Measurements from ENCODE around the gene SLC7A1. TPM values are rescaled to one million over a fixed set of nuclear protein-coding genes. Genes with fewer than 3 reads are reported as not detected.

The SLC7A1 gene
- total and polyA plus RNA-seq, 4 donors, result 6.6 to 53.8 (median 10.5) TPM

DNA sequence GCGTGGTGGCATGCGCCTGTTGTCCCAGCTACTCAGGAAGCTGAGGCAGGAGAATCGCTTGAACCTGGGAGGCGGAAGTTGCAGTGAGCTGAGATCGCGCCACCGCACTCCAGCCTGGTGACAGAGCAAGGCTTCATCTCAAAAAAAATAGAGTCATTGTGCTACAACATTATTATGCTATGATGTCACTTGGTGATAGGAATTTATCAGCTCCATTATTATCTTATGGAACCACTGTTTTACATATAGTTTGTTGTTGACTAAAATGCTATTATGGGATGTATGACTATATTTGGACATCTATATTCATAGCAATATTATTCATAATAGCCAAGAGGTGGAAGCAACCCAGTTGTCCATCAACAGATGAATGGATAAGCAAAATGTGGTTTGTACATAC is 26.4 kb upstream of the SLC7A1 start:
- Histone ChIP-seq H3K9ac (ENCODE audit: insufficient read depth in 1 of 2, low read length in 2 of 2) (no peak overlapping the region), H3K9me3 (ENCODE audit: control insufficient read depth in 4 of 4, insufficient read depth in 3 of 4, low read length in 3 of 4) (no peaks in the 10 kb centered on the region), H3K4me1 (ENCODE audit: control insufficient read depth in 5 of 5, insufficient read depth in 5 of 5, low read length in 5 of 5) (no peaks in the 10 kb centered on the region), H3K36me3 (ENCODE audit: control insufficient read depth in 4 of 4, insufficient read depth in 4 of 4, low read length in 4 of 4) (no peaks in the 10 kb centered on the region), H3K27ac (ENCODE audit: low read depth in 1 of 2, low read length in 1 of 2) (no peak overlapping the region), H3K4me3 (no peak overlapping the region), H3K27me3 (ENCODE audit: control insufficient read depth in 3 of 3, insufficient read depth in 3 of 3, low read length in 2 of 3) (no peaks in the 10 kb centered on the region)
- 96 to 97% methylated on average over 7 of the region's 7 CpGs for WGBS, 2 donors
- TF ChIP-seq, protein P1, sequence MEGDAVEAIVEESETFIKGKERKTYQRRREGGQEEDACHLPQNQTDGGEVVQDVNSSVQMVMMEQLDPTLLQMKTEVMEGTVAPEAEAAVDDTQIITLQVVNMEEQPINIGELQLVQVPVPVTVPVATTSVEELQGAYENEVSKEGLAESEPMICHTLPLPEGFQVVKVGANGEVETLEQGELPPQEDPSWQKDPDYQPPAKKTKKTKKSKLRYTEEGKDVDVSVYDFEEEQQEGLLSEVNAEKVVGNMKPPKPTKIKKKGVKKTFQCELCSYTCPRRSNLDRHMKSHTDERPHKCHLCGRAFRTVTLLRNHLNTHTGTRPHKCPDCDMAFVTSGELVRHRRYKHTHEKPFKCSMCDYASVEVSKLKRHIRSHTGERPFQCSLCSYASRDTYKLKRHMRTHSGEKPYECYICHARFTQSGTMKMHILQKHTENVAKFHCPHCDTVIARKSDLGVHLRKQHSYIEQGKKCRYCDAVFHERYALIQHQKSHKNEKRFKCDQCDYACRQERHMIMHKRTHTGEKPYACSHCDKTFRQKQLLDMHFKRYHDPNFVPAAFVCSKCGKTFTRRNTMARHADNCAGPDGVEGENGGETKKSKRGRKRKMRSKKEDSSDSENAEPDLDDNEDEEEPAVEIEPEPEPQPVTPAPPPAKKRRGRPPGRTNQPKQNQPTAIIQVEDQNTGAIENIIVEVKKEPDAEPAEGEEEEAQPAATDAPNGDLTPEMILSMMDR (IDR thresholded peaks at IDR 0.05; ENCODE audit: control extremely low read depth, extremely low read depth), result no peak
- no peak for ATAC-seq (ENCODE audit: insufficient read depth, low FRiP score)
- DNase-seq, result no peak

DNA sequence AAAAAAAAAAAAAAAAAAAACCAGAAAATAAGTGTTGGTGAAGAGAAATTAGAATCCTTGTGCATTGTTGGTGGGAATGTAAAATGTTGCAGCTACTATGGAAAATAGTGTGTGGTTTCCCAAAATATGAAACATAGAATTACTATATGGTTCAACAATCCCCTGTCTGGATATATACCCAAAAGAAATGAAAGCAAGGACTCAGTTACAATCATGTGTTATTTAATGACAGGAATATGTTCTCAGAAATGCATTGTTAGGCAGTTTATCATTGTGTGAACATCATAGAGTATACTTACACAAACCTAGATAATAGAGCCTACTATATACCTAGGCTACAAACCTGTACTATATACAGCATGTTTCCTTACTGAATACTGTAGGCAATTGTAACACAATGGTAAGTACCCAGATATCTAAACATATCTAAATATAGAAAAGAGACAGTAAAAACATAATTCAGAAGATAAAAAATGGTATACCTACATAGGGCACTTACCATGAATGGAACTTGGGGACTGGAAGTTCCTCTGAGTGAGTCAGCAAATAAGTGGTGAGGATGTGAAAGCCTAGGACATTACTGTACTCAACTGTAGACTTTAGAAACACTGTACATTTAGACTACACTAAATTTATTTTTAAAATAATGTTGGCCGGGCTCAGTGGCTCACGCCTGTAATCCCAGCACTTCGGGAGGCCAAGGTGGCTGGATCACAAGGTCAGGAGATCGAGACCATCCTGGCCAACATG is 25.7 kb upstream of the SLC7A1 start:
- H3K27ac ChIP-seq (ENCODE audit: low read depth in 1 of 2, low read length in 1 of 2), result no peak overlapping the region
- DNase-seq, result no peak
- TF ChIP-seq, protein P1 (IDR thresholded peaks at IDR 0.05; ENCODE audit: control extremely low read depth, extremely low read depth), result no peak
- 92 to 98% methylated on average over 4 of the region's 4 CpGs for WGBS, 2 donors
- H3K27me3 ChIP-seq (ENCODE audit: control insufficient read depth in 3 of 3, insufficient read depth in 3 of 3, low read length in 2 of 3), result no peaks in the 10 kb centered on the region
- H3K4me3 ChIP-seq, result no peak overlapping the region
- no peak overlapping the region for H3K9ac ChIP-seq (ENCODE audit: insufficient read depth in 1 of 2, low read length in 2 of 2)
- H3K36me3 ChIP-seq (ENCODE audit: control insufficient read depth in 4 of 4, insufficient read depth in 4 of 4, low read length in 4 of 4), result no peaks in the 10 kb centered on the region
- H3K4me1 ChIP-seq (ENCODE audit: control insufficient read depth in 5 of 5, insufficient read depth in 5 of 5, low read length in 5 of 5), result no peaks in the 10 kb centered on the region
- no peak for ATAC-seq (ENCODE audit: insufficient read depth, low FRiP score)
- no peaks in the 10 kb centered on the region for H3K9me3 ChIP-seq (ENCODE audit: control insufficient read depth in 4 of 4, insufficient read depth in 3 of 4, low read length in 3 of 4)

DNA sequence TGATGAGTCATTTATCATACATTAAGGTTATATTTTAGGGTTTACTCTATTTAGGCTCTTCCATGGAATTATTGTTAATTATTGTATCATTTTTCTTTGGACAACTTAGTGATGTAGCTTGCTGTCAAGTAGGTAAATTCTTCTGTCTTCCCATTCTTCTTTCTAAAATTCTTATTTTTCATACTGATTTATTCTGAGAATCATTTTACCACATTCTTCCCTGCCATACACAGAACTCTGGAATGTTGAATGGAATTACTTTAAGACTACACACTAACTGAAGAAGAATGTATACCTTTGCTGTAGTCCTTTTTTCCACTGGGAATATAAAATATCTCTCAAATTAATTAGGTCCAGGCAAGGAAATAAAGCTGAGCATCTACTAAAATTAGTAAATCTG is 24.5 kb upstream of the SLC7A1 start:
- Histone ChIP-seq H3K36me3 (ENCODE audit: control insufficient read depth in 4 of 4, insufficient read depth in 4 of 4, low read length in 4 of 4) (no peaks in the 10 kb centered on the region), H3K9me3 (ENCODE audit: control insufficient read depth in 4 of 4, insufficient read depth in 3 of 4, low read length in 3 of 4) (no peaks in the 10 kb centered on the region), H3K9ac (ENCODE audit: insufficient read depth in 1 of 2, low read length in 2 of 2) (no peak overlapping the region), H3K27me3 (ENCODE audit: control insufficient read depth in 3 of 3, insufficient read depth in 3 of 3, low read length in 2 of 3) (no peaks in the 10 kb centered on the region), H3K27ac (ENCODE audit: low read depth in 1 of 2, low read length in 1 of 2) (no peak overlapping the region), H3K4me1 (ENCODE audit: control insufficient read depth in 5 of 5, insufficient read depth in 5 of 5, low read length in 5 of 5) (no peaks in the 10 kb centered on the region), H3K4me3 (no peak overlapping the region)
- ATAC-seq (ENCODE audit: insufficient read depth, low FRiP score) (no peak), DNase-seq (no peak)
- TF ChIP-seq, protein P1 (IDR thresholded peaks at IDR 0.05; ENCODE audit: control extremely low read depth, extremely low read depth), result no peak

DNA sequence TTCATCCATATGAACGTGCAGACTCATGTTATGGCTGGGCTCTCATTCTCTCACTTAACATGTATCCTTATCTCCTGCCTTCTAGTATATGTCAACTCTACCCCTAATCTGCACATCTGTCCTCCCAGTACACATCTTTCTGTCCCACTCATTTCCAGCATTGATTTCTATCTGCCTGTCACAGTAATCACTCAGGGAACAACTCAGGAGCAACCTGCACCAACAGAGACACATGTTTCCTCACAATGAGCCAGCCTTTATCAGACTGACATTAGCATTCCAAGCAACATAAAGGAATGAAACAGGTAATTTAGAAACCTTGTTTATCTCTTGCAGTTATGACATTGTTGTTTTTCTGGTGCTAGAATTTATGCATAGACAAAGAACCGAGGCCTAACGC is 17.6 kb upstream of the SLC7A1 start:
- no peaks in the 10 kb centered on the region for H3K4me1 ChIP-seq (ENCODE audit: control insufficient read depth in 5 of 5, insufficient read depth in 5 of 5, low read length in 5 of 5)
- DNase-seq (no peak), ATAC-seq (ENCODE audit: insufficient read depth, low FRiP score) (no peak)
- H3K36me3 ChIP-seq (ENCODE audit: control insufficient read depth in 4 of 4, insufficient read depth in 4 of 4, low read length in 4 of 4), result no peaks in the 10 kb centered on the region
- no peaks in the 10 kb centered on the region for H3K9me3 ChIP-seq (ENCODE audit: control insufficient read depth in 4 of 4, insufficient read depth in 3 of 4, low read length in 3 of 4)
- peaks cover 0 to 5% (median 4%) of the 10 kb centered on the region in 3 donors for H3K27me3 ChIP-seq (ENCODE audit: control insufficient read depth in 3 of 3, insufficient read depth in 3 of 3, low read length in 2 of 3)
- no peak overlapping the region for H3K27ac ChIP-seq (ENCODE audit: low read depth in 1 of 2, low read length in 1 of 2)
- 83 to 91% methylated on average over 3 of the region's 3 CpGs for WGBS, 2 donors
- no peak overlapping the region for H3K9ac ChIP-seq (ENCODE audit: insufficient read depth in 1 of 2, low read length in 2 of 2)
- no peak overlapping the region for H3K4me3 ChIP-seq
- TF ChIP-seq, protein P1 (IDR thresholded peaks at IDR 0.05; ENCODE audit: control extremely low read depth, extremely low read depth), result no peak

Data from lung (tissue), 12 donors.